Subcutaneous abdominal adipose tissue (tissue), 5 donors: ENCODE data around the gene DDX49.
A peak's percentile ranks its signal among the peaks of the same experiment; 100 is the strongest.

Source experiments
- H3K27ac ChIP-seq: one replicate; pipeline ENCODE4 v1.7.0; 2013; ENCODE audit warnings: low read depth, mild to moderate bottlenecking, inconsistent platforms, low read length, moderate library complexity
- H3K27me3 ChIP-seq, 5 donors: one replicate each; pipeline ENCODE4 v1.7.0; 2013; ENCODE audit warnings: low read length in 5 of 5, inconsistent platforms in 1 of 5; ENCODE audit not compliant: control insufficient read depth in 5 of 5, insufficient read depth in 4 of 5
- H3K36me3 ChIP-seq, 5 donors: one replicate each; pipeline ENCODE4 v1.7.0; 2013; ENCODE audit warnings: low read length in 5 of 5; ENCODE audit not compliant: control insufficient read depth in 5 of 5, insufficient read depth in 5 of 5
- H3K4me1 ChIP-seq, 5 donors: one replicate each; pipeline ENCODE4 v1.7.0; 2013; ENCODE audit warnings: low read length in 5 of 5, mild to moderate bottlenecking in 3 of 5, moderate library complexity in 1 of 5; ENCODE audit not compliant: control insufficient read depth in 5 of 5, insufficient read depth in 5 of 5
- H3K4me3 ChIP-seq, 5 donors: one replicate each; pipeline ENCODE4 v1.7.0; 2013; ENCODE audit warnings: low read length in 5 of 5, low read depth in 1 of 5
- H3K9ac ChIP-seq, 5 donors: one replicate each; pipeline ENCODE4 v1.7.0; 2013; ENCODE audit warnings: low read length in 5 of 5, mild to moderate bottlenecking in 4 of 5, moderate library complexity in 3 of 5
- H3K9me3 ChIP-seq, 5 donors: one replicate each; pipeline ENCODE4 v1.7.0; 2013; ENCODE audit warnings: low read length in 5 of 5; ENCODE audit not compliant: control insufficient read depth in 5 of 5
- donor health status: healthy.
- donor health status: healthy.
- donor health status: healthy.
- donor health status: healthy.
- donor health status: healthy.

The DDX49 gene

DNA sequence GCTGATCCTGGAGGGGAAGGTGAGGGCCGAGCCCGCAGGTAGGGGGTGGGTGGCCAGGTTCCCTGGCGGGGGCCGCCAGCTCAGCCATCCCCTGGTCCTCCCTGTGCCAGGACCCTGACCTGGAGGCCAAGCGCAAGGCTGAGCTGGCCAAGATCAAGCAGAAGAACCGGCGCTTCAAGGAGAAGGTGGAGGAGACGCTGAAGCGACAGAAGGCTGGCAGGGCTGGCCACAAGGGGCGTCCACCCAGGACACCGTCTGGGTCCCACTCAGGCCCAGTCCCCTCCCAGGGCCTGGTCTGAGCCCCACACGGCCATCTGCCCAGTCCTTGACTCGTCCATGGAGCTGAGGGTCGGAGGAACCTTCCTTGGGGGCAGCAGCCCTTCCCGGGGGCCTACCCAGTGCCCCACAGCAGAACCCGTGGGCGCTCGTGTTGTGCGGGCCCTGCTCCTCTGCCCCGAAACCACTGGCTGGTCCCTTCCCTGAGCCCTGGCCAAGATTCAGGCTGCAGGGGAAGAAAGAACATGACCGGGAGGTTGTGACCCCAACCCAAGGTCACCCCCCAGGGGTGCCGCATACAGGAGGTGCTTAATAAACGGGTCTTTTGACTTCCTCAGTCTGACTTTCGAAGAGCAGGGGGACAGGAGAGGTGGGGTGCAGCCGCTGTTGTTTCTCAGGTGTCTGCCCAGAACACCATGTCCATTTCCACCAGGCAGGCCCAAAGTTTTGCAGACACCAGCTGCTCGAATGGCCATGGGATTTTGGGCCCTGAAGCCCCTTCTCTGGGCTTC lies 8.7 kb downstream of the DDX49 start:
- Histone ChIP-seq H3K4me1 (peaks cover 0 to 4% (median 0%) of the 10 kb centered on the region in 5 donors), H3K4me3 (no peak overlapping the region), H3K27ac (no peak overlapping the region), H3K9me3 (no peaks in the 10 kb centered on the region), H3K9ac (no peak overlapping the region), H3K36me3 (peaks cover 0 to 73% (median 63%) of the 10 kb centered on the region in 5 donors), H3K27me3 (no peaks in the 10 kb centered on the region)

DNA sequence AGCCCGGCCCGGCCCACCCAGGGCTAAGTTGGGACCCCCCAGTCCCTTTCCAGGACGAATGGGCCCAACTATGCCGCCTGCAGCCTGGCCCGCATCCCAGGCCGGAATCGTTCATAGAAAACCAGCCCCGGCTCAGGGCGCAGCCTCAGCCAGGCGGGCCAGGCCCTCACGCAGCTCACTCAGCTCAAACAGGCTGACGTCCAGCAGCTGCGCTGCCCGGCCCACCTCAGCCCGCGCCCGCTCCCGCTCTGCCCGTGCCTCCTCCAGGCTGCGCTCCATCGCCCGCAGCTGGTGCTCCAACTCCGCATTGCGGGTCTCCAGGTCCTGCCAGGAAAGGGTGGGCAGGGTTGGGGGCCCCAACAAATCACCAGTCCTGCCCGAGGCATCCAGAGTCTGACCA lies 9.8 kb downstream of the DDX49 start:
- Histone ChIP-seq H3K27me3 (no peaks in the 10 kb centered on the region), H3K9ac (no peak overlapping the region), H3K9me3 (no peaks in the 10 kb centered on the region), H3K27ac (no peak overlapping the region), H3K4me1 (peaks cover 0 to 4% (median 0%) of the 10 kb centered on the region in 5 donors), H3K4me3 (no peak overlapping the region), H3K36me3 (peaks cover 0 to 73% (median 61%) of the 10 kb centered on the region in 5 donors)

DNA sequence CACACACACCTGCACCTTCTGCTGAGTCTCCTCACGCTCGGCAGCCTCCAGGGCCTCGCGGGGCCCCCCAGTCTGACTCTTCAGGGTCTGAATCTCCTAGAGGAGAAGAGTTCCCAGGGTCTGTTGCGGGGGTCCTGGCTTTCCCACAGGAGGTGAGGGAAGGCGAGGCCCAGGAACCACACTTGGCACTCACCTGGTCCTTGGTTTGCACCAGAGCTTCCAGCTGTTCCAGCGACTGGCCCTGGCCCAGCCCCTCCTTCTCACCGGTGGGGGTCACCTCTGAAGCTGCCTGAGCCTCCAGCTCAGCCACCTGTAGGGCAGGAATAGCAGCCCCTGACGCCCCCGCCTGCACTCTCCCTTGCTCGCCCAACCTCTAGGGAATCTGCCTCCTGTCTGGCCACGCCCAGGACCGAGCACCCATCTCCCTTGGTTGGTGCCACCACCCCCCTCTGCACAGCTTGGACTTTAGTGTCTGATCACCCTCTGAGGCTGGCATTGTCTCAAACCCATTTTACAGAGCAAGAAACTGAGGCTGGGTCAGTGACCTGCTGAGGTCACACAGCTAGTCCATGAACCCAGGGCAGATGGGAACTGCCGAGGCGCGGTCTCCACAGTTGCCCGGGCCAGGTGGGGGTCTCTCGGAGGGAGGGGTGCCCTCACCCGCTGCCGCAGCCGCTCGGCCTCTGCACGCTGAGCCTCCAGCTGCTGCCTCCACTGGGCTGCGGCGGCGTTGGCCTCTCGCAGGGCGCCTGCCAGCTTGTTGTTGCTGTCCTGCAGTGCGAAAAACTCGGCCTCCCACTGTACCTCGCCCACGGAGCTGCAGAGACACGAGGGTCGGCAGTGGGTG lies 12.0 kb downstream of the DDX49 start:
- H3K36me3 ChIP-seq, result peaks cover 0 to 58% (median 45%) of the 10 kb centered on the region in 5 donors
- H3K4me3 ChIP-seq, result no peak overlapping the region
- no peak overlapping the region for H3K27ac ChIP-seq

DNA sequence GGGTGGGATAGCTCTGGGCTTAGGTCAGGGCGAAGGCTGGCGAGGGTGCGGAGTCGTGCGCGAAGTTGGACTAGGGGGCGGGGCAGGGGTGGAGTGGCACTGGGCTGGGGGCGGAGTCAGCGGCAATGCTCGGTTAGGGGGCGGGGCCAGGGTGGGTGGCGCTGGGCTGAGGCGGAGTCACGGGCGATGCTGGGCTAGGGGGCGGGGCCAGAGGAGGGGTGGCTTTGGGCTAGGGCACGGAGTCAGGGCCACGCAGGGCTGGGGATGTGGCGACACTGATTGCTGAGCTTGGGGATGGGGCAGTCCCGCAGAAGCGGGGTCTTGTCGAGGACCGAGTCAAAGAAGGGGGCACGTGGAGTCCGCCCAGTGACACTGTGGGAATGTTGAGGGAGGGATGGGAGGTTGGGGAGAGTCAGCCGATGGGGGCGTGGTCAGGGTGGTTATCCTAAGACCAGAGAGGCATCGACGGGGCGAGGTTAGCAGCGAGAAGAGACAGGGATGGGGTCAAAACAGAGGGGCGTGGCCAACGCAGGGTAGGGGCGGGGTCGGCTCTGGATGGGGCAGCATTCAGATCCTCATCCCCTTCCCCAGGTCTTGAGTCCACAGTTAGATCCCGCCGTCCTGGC lies 12.8 kb downstream of the DDX49 start:
- H3K27ac ChIP-seq, result no peak overlapping the region
- H3K9ac ChIP-seq, result no peak overlapping the region
- no peak overlapping the region for H3K4me3 ChIP-seq
- no peaks in the 10 kb centered on the region for H3K27me3 ChIP-seq
- H3K4me1 ChIP-seq, result peaks cover 0 to 4% (median 0%) of the 10 kb centered on the region in 5 donors
- no peaks in the 10 kb centered on the region for H3K9me3 ChIP-seq
- peaks cover 0 to 54% (median 42%) of the 10 kb centered on the region in 5 donors for H3K36me3 ChIP-seq

More for the DNA sequence above, 12.0 kb downstream of the DDX49 start:
- H3K9ac ChIP-seq, result no peak overlapping the region
- H3K4me1 ChIP-seq, result peaks cover 0 to 4% (median 0%) of the 10 kb centered on the region in 5 donors
- H3K9me3 ChIP-seq, result no peaks in the 10 kb centered on the region
- H3K27me3 ChIP-seq, result no peaks in the 10 kb centered on the region

DNA sequence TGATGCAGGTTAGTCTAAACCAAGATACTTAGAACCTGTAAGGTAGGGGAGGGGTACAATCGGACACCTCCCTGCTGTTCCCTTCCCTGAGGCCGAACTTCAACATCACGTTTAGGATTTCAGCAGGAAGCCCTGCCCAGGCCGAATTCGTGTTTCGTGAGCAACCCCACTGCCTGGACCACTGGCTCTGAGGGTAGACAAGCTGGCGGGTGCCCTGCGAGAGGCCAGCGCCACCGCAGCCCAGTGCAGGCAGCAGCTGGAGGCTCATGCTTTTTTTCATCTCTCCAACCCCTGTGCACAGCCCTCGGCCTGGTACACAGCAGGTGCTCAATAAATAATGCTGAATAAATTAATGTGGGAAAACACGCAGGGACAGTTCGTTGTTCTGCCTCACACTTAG lies 13.8 kb downstream of the DDX49 start:
- no peaks in the 10 kb centered on the region for H3K27me3 ChIP-seq
- peaks cover 0 to 51% (median 36%) of the 10 kb centered on the region in 5 donors for H3K36me3 ChIP-seq
- no peak overlapping the region for H3K27ac ChIP-seq
- H3K4me1 ChIP-seq, result peaks cover 0 to 4% (median 0%) of the 10 kb centered on the region in 5 donors
- no peaks in the 10 kb centered on the region for H3K9me3 ChIP-seq
- no peak overlapping the region for H3K4me3 ChIP-seq
- no peak overlapping the region for H3K9ac ChIP-seq

DNA sequence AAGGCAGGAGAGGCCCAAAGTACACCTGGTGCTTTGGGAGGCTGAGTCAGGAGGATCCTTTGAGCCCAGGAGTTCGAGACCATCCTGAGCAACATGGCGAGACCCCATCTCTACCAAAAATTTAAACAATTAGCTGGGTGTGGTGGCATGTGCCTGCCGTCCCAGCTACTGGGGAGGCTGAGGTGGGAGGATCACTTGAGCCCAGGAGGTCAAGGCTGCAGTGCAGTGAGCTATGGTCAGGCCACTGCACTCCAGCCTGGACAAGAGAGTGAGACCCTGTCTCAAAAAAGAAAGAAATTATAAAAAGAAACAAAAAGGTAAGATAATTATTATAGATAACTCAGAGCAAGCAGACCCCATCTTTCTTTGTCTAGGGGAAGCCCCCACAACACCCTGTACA lies 19.6 kb downstream of the DDX49 start:
- Histone ChIP-seq H3K36me3 (peaks cover 0 to 17% (median 10%) of the 10 kb centered on the region in 5 donors), H3K27me3 (no peaks in the 10 kb centered on the region), H3K9ac (no peak overlapping the region), H3K27ac (no peak overlapping the region), H3K4me3 (no peak overlapping the region), H3K9me3 (no peaks in the 10 kb centered on the region), H3K4me1 (peaks cover 0 to 27% (median 19%) of the 10 kb centered on the region in 5 donors)

DNA sequence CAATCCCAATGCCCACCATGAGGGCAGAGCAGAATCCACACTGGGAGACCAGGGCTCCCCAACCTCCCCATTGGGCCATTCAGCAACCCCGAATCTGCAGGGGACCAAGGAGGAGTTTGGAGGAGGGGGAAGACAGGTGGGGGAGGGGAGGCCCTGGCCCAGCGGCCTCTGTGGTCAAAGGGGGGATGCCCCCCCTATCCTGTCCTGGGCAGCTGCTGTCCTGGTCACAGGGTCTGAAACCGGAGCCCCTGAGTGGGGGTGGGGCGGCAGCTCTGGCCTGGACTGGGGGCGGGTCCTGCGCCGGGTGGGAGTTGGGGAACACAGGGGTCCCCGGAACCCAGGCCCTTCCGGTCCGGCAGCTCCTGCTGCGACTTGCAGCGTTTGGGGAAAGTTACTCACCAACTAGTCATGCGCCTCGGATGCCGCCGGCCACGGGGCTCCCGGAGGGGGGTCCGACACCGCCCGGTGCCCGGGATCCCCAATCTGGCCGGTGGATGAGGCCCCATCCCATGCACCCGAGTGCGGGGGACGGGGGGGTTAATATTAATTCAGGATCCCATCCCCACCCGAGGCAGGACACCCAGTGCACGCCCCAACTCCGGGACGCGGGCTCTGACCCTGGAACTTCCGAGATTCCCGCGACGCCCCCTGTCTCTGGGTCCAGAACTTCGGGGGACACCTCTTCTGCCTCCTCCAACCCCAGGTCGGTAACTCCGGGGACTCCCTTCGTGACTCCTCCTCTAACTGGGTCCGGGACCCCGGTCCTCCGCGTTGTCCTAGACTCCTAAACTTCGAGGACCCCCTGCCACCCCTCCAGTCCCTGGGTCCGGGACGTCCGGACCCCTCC lies 20.6 kb downstream of the DDX49 start:
- H3K9me3 ChIP-seq, result no peaks in the 10 kb centered on the region
- H3K4me1 ChIP-seq, result peaks cover 0 to 27% (median 19%) of the 10 kb centered on the region in 5 donors
- H3K27me3 ChIP-seq, result no peaks in the 10 kb centered on the region
- H3K36me3 ChIP-seq, result peaks cover 0 to 10% (median 6%) of the 10 kb centered on the region in 5 donors
- H3K4me3 ChIP-seq, result peak overlapping the region; percentile 68 to 82 (median 73)
- peak overlapping the region; percentile 57 for H3K27ac ChIP-seq
- peak overlapping the region; percentile 72 to 92 (median 79) for H3K9ac ChIP-seq

DNA sequence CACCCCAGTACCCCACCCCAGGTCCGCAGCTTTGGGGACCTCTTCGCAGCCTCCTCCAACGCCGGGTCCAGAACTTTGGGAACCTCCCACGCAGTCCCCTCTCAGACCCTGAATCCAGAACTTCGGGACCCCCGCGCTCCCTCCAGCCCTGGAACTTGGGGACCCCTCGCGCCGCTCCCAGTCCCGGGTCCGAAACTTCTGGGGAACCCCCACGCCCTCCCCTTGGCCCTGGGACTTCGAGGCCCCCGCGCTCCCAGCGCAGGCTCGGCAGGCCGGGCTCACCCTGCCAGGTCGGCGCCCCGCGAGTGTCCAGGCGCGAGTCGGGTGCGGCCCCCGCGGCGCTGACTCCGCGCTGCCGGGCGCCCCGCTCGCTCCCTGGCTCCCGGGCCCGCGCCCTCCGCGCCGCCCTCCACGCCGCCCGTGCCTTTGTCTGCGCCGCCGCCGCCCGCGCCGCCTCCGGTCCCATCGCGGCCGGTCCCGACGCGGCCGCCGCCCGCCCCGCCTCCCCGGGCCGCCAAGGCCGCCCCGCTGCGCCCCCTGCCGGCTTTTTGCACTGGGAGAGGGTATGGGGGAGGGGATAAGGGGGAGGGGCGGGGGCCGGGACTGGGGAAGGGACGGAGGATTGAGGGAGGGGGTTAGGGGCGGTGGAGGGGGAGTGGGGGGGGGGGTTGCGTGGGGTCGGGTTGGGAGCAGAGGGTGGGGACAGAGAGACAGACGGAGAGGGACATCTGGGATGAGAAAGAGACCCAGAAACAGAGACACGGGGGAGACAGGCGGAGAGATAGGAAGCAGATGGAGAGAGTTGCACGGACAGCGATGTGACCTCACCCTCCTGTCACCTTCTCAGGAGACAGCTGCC lies 21.5 kb downstream of the DDX49 start, which contains the start of gene HOMER3:
Gene HOMER3 (minus strand): TSS at position 449 of the 859 bp plus-strand sequence. CDS start 2,235 bp downstream, outside the sequence.
- no peaks in the 10 kb centered on the region for H3K9me3 ChIP-seq
- peaks cover 0 to 27% (median 19%) of the 10 kb centered on the region in 5 donors for H3K4me1 ChIP-seq
- H3K4me3 ChIP-seq, result peak within 1 kb of the TSS; percentile 68 to 82 (median 73)
- peak within 1 kb of the TSS; percentile 57 for H3K27ac ChIP-seq
- peak within 1 kb of the TSS; percentile 72 to 92 (median 79) for H3K9ac ChIP-seq
- H3K27me3 ChIP-seq, result no peaks in the 10 kb centered on the region
- H3K36me3 ChIP-seq, result peaks cover 0 to 10% (median 6%) of the 10 kb centered on the region in 5 donors
